Measurements from ENCODE around the gene IKZF4.
"Not testable (repeated sequence)": the region's sequence is repeated elsewhere in the genome, so short reads cannot be mapped to it uniquely, and the experiment has no call there.

Gene IKZF4

DNA sequence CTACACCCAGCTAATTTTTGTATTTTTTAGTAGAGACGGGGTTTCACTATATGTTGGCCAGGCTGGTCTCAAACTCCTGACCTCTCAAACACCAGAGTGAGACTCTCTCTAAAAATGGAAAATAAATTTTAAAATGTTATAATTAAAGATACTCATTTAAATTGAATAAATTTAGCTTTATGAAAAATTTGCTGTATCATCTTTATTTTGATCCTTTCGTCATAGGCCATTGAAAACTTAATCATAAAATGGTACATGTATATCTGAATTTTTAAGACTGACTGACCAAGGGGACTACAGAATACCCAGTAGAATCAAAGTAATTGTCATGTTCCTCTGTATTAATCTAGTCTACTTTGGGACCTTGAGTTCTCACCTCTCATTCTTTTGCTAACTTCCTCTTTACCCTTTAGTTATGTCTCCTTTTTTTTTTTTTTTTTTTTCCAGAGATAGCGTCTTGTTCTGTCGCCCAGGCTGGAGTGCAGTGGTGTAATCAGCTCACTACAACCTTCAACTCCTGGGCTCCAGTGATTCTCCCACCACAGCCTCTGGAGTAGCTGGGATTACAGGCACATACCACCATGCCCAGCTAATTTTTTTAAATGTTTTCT is 37.5 kb upstream of the IKZF4 start:
- Histone ChIP-seq H3K4me1 (ENCODE audit: control insufficient read depth, insufficient read depth, low read length) (no peaks in the 10 kb centered on the region; the same call in 1 of the 2 replicates), H3K4me3 (ENCODE audit: low read depth, low read length) (no peak overlapping the region), H3K27me3 (ENCODE audit: control insufficient read depth, insufficient read depth, low read length) (no peaks in the 10 kb centered on the region), H3K27ac (ENCODE audit: low read depth, low read length) (no peak overlapping the region), H3K9me3 (ENCODE audit: control insufficient read depth, insufficient read depth, low read depth, low read length) (no peaks in the 10 kb centered on the region), H3K9ac (ENCODE audit: low read length) (no peak overlapping the region), H3K36me3 (ENCODE audit: control insufficient read depth, insufficient read depth, low read length) (peaks cover 64% of the 10 kb centered on the region)

GRCh38 chr12:55984861-55985260 is 36.0 kb upstream of the IKZF4 start:
- H3K4me3 ChIP-seq (ENCODE audit: low read depth, low read length), result no peak overlapping the region
- H3K36me3 ChIP-seq (ENCODE audit: control insufficient read depth, insufficient read depth, low read length), result peaks cover 69% of the 10 kb centered on the region
- no peaks in the 10 kb centered on the region for H3K9me3 ChIP-seq (ENCODE audit: control insufficient read depth, insufficient read depth, low read depth, low read length)
- no peak overlapping the region for H3K9ac ChIP-seq (ENCODE audit: low read length)
- no peaks in the 10 kb centered on the region for H3K27me3 ChIP-seq (ENCODE audit: control insufficient read depth, insufficient read depth, low read length)
- H3K27ac ChIP-seq (ENCODE audit: low read depth, low read length), result no peak overlapping the region
- no peaks in the 10 kb centered on the region; the same call in 1 of the 2 replicates for H3K4me1 ChIP-seq (ENCODE audit: control insufficient read depth, insufficient read depth, low read length)

GRCh38 chr12:55985341-55985740 is 35.5 kb upstream of the IKZF4 start:
- peaks cover 70% of the 10 kb centered on the region for H3K36me3 ChIP-seq (ENCODE audit: control insufficient read depth, insufficient read depth, low read length)
- no peaks in the 10 kb centered on the region for H3K27me3 ChIP-seq (ENCODE audit: control insufficient read depth, insufficient read depth, low read length)
- H3K4me3 ChIP-seq (ENCODE audit: low read depth, low read length), result no peak overlapping the region
- no peak overlapping the region for H3K27ac ChIP-seq (ENCODE audit: low read depth, low read length)
- no peaks in the 10 kb centered on the region for H3K9me3 ChIP-seq (ENCODE audit: control insufficient read depth, insufficient read depth, low read depth, low read length)
- no peaks in the 10 kb centered on the region; the same call in 1 of the 2 replicates for H3K4me1 ChIP-seq (ENCODE audit: control insufficient read depth, insufficient read depth, low read length)
- H3K9ac ChIP-seq (ENCODE audit: low read length), result no peak overlapping the region

GRCh38 chr12:55985976-55986375 is 34.9 kb upstream of the IKZF4 start:
- H3K4me1 ChIP-seq (ENCODE audit: control insufficient read depth, insufficient read depth, low read length); H3K4me3 ChIP-seq (ENCODE audit: low read depth, low read length); H3K9ac ChIP-seq (ENCODE audit: low read length); H3K27ac ChIP-seq (ENCODE audit: low read depth, low read length); H3K27me3 ChIP-seq (ENCODE audit: control insufficient read depth, insufficient read depth, low read length); H3K9me3 ChIP-seq (ENCODE audit: control insufficient read depth, insufficient read depth, low read depth, low read length): not testable (repeated sequence)
- H3K36me3 ChIP-seq (ENCODE audit: control insufficient read depth, insufficient read depth, low read length), result peaks cover 73% of the 10 kb centered on the region

DNA sequence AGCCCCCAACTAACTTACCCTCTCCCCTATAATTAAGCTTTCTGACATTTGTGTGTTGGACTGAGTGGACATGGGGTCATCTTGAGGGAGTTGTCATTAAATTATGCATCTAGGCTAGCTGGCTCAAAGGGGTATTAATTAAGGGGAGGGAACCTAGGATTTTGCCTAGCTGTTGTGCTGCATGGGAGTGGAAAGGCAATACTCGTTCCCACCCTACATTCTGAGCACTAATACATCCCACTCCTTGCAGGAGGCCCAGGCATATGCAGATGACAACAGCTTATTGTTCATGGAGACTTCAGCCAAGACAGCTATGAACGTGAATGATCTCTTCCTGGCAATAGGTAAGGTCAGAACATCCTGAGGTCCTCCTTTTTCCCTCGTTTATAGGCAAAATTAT is 29.7 kb upstream of the IKZF4 start:
- H3K36me3 ChIP-seq (ENCODE audit: control insufficient read depth, insufficient read depth, low read length), result peaks cover 85% of the 10 kb centered on the region
- H3K9me3 ChIP-seq (ENCODE audit: control insufficient read depth, insufficient read depth, low read depth, low read length), result no peaks in the 10 kb centered on the region
- H3K9ac ChIP-seq (ENCODE audit: low read length), result no peak overlapping the region
- no peaks in the 10 kb centered on the region for H3K27me3 ChIP-seq (ENCODE audit: control insufficient read depth, insufficient read depth, low read length)
- no peak overlapping the region for H3K27ac ChIP-seq (ENCODE audit: low read depth, low read length)
- H3K4me3 ChIP-seq (ENCODE audit: low read depth, low read length), result no peak overlapping the region
- H3K4me1 ChIP-seq (ENCODE audit: control insufficient read depth, insufficient read depth, low read length), result no peaks in the 10 kb centered on the region

GRCh38 chr12:55993230-55993853 is 27.5 kb upstream of the IKZF4 start:
- Histone ChIP-seq H3K27me3 (ENCODE audit: control insufficient read depth, insufficient read depth, low read length) (no peaks in the 10 kb centered on the region), H3K36me3 (ENCODE audit: control insufficient read depth, insufficient read depth, low read length) (peaks cover 65% of the 10 kb centered on the region), H3K4me1 (ENCODE audit: control insufficient read depth, insufficient read depth, low read length) (peaks cover 4% of the 10 kb centered on the region; the same call in 1 of the 2 replicates), H3K27ac (ENCODE audit: low read depth, low read length) (no peak overlapping the region), H3K9ac (ENCODE audit: low read length) (no peak overlapping the region), H3K4me3 (ENCODE audit: low read depth, low read length) (no peak overlapping the region), H3K9me3 (ENCODE audit: control insufficient read depth, insufficient read depth, low read depth, low read length) (no peaks in the 10 kb centered on the region)

- no peak overlapping the region for H3K9ac ChIP-seq (ENCODE audit: low read length)
- no peak overlapping the region for H3K4me3 ChIP-seq (ENCODE audit: low read depth, low read length)
- peaks cover 4% of the 10 kb centered on the region; the same call in 1 of the 2 replicates for H3K4me1 ChIP-seq (ENCODE audit: control insufficient read depth, insufficient read depth, low read length)
- peaks cover 47% of the 10 kb centered on the region for H3K36me3 ChIP-seq (ENCODE audit: control insufficient read depth, insufficient read depth, low read length)
- H3K27ac ChIP-seq (ENCODE audit: low read depth, low read length), result no peak overlapping the region
- no peaks in the 10 kb centered on the region for H3K9me3 ChIP-seq (ENCODE audit: control insufficient read depth, insufficient read depth, low read depth, low read length)
- no peaks in the 10 kb centered on the region for H3K27me3 ChIP-seq (ENCODE audit: control insufficient read depth, insufficient read depth, low read length)
Measured at GRCh38 chr12:55995366-55995765, 25.5 kb upstream of the IKZF4 start.

GRCh38 chr12:55996201-55996714 is 24.6 kb upstream of the IKZF4 start:
- Histone ChIP-seq H3K9me3 (ENCODE audit: control insufficient read depth, insufficient read depth, low read depth, low read length) (no peaks in the 10 kb centered on the region), H3K9ac (ENCODE audit: low read length) (no peak overlapping the region), H3K4me3 (ENCODE audit: low read depth, low read length) (peak overlapping the region; percentile 94), H3K4me1 (ENCODE audit: control insufficient read depth, insufficient read depth, low read length) (peaks cover 4% of the 10 kb centered on the region; the same call in 1 of the 2 replicates), H3K27me3 (ENCODE audit: control insufficient read depth, insufficient read depth, low read length) (no peaks in the 10 kb centered on the region), H3K27ac (ENCODE audit: low read depth, low read length) (no peak overlapping the region), H3K36me3 (ENCODE audit: control insufficient read depth, insufficient read depth, low read length) (peaks cover 38% of the 10 kb centered on the region)

DNA sequence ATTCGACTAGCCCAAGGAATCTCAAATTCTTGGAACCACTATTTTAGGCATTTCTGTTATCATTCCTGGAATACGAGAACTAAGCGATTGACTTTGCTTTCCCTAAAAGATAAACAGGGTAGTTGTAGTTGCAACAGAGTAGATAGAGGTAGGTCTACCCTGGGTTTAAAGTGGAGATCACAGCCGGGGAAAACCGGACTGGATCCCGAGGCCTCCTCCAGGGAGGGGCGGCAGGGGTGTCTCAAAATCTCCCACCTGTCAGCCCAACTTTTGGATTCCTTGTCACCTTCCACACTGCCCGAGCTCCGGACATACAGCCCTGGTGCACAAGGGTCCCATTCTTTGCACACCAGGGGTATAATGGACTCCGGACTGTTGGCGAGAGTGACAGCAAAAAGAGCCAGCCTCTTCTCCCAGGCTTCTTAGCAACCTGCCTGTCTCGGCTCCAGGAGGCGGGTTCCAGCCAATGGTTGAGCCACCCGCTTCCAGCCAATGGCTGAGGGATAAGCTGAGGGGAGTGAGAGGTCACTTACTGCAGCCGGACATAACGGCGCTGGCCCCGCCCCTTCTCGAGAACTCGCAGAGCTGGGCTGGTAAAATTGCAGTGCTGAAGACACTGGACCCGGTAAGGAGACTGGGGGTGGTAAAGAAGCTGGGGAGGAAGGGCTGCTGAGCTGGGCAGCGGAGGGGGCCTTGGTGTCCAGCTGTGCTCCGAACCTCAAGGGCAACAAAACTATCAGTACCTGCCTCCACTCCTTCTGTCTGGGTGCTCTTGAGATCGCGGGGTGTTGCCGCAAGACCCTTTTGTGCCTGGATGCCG is 23.9 kb upstream of the IKZF4 start, which contains the start of gene SUOX:
Gene SUOX, plus strand, starts transcription at position 562 of the 820 bp plus-strand sequence. CDS start 4,946 bp downstream, outside the sequence.
- Histone ChIP-seq H3K27ac (ENCODE audit: low read depth, low read length) (no peak within 1 kb of the TSS), H3K9ac (ENCODE audit: low read length) (peak within 1 kb of the TSS; percentile 89)

DNA sequence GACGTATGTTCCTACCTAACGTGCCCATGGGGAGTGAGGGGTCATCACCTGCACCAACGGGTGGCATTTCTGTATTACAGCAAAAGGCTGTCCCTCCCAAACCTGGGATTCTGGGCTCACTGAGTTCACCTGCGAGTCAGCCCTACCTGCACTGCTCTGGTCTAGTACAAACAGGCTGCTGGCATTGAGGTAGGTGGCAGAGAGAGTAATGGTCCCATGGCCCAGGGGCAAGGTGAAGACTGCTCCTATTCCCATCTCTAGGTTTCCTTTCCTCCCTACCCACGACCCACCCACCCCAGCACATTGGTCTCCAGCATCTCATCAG is 23.3 kb upstream of the IKZF4 start:
- Histone ChIP-seq H3K27ac (ENCODE audit: low read depth, low read length) (no peak overlapping the region), H3K9ac (ENCODE audit: low read length) (peak overlapping the region; percentile 89), H3K27me3 (ENCODE audit: control insufficient read depth, insufficient read depth, low read length) (no peaks in the 10 kb centered on the region), H3K4me3 (ENCODE audit: low read depth, low read length) (peak overlapping the region; percentile 94), H3K36me3 (ENCODE audit: control insufficient read depth, insufficient read depth, low read length) (peaks cover 34% of the 10 kb centered on the region), H3K9me3 (ENCODE audit: control insufficient read depth, insufficient read depth, low read depth, low read length) (no peaks in the 10 kb centered on the region), H3K4me1 (ENCODE audit: control insufficient read depth, insufficient read depth, low read length) (peaks cover 4% of the 10 kb centered on the region; the same call in 1 of the 2 replicates)

More for the DNA sequence above, 23.9 kb upstream of the IKZF4 start, which contains the start of gene SUOX:
- Histone ChIP-seq H3K36me3 (ENCODE audit: control insufficient read depth, insufficient read depth, low read length) (peaks cover 34% of the 10 kb centered on the region), H3K9me3 (ENCODE audit: control insufficient read depth, insufficient read depth, low read depth, low read length) (no peaks in the 10 kb centered on the region), H3K4me1 (ENCODE audit: control insufficient read depth, insufficient read depth, low read length) (peaks cover 4% of the 10 kb centered on the region; the same call in 1 of the 2 replicates), H3K27me3 (ENCODE audit: control insufficient read depth, insufficient read depth, low read length) (no peaks in the 10 kb centered on the region), H3K4me3 (ENCODE audit: low read depth, low read length) (peak within 1 kb of the TSS; percentile 94)

DNA sequence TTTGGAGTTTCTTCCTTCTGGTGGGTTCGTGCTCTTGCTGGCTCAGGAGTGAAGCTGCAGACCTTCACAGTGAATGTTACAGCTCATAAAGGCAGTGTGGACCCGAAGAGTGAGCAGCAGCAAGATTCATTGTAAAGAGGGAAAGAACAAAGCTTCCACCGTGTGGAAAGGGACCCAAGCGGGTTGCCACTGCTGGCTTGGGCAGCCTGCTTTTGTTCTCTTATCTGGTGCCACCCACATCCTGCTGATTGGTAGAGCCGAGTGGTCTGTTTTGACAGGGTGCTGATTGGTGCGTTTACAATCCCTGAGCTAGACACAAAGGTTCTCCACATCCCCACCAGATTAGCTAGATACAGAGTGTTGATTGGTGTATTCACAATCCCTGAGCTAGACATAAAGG is 21.3 kb upstream of the IKZF4 start:
- not testable (repeated sequence) for H3K9ac ChIP-seq (ENCODE audit: low read length); H3K27me3 ChIP-seq (ENCODE audit: control insufficient read depth, insufficient read depth, low read length); H3K9me3 ChIP-seq (ENCODE audit: control insufficient read depth, insufficient read depth, low read depth, low read length); H3K27ac ChIP-seq (ENCODE audit: low read depth, low read length); H3K4me1 ChIP-seq (ENCODE audit: control insufficient read depth, insufficient read depth, low read length); H3K4me3 ChIP-seq (ENCODE audit: low read depth, low read length)
- H3K36me3 ChIP-seq (ENCODE audit: control insufficient read depth, insufficient read depth, low read length), result peaks cover 35% of the 10 kb centered on the region

All from HUES6 (cell line).